Right lung (tissue), 5 donors: Measurements from ENCODE around the gene CACTIN. TPM values are rescaled to one million over a fixed set of nuclear protein-coding genes. Genes with fewer than 3 reads are reported as not detected.
"Not testable (repeated sequence)": the region's sequence is repeated elsewhere in the genome, so short reads cannot be mapped to it uniquely, and the experiment has no call there.

Source experiments
- DNase-seq, 2 donors: peaks; one replicate each; pipeline ENCODE4 v3.0.0-alpha.2; 2013
- polyA plus RNA-seq, 5 donors: library from polyadenylated mRNA; unstranded; fragments of 120-200 nt; gene quantifications; one replicate each; pipeline versions ENCODE4 v1.2.1 to v1.2.3, GENCODE V29; 2013; ENCODE audit warnings: inconsistent platforms in 1 of 5, low replicate concordance in 1 of 5; ENCODE audit not compliant: insufficient read length in 5 of 5, insufficient read depth in 1 of 5

Gene CACTIN
- polyA plus RNA-seq, 5 donors, result 18.4 to 34.7 (median 26.0) TPM

GRCh38 chr19:3648037-3648905 is 21.7 kb upstream of the CACTIN start:
- no peak for DNase-seq

DNA sequence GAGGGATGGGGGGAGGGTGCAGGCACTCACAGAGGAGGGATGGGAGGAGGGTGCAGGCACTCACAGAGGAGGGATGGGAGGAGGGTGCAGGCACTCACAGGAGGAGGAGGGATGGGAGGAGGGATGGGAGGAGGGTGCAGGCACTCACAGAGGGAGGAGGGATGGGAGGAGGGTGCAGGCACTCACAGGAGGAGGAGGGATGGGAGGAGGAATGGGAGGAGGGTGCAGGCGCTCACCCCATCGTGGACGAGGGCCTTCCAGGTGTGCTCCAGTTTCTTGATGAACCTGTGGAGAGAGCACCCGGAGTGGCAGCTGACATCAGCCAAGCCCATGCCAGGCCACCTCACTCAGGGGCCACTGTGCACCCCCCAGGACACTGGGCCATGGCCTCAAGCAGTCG is 20.5 kb upstream of the CACTIN start:
- DNase-seq, result not testable (repeated sequence)

GRCh38 chr19:3646336-3647092 is 19.9 kb upstream of the CACTIN start:
- DNase-seq, result no peak

DNA sequence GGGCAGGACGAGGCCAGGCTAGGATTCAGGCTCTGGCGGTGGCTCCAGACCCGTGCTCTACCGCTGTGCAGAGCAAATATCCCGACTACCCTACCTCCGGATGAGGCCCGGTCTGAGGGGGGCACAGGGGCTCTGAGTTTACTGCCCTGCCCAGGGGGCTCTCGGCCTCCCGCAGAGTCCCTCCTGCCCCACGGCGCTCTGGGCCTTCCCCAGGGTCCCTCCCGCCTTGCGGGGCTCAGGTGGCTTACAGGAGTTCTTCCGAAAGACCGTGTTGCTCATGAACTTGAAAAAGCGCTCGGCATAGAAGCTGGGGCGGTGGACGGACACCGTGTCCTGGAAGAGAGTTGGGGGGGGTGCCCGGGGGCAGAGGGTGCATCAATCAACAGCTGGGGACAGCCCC is 19.1 kb upstream of the CACTIN start:
- DNase-seq, result no peak

GRCh38 chr19:3645067-3645396 is 18.4 kb upstream of the CACTIN start:
- DNase-seq, result no peak

- peak; percentile 18 to 32 for DNase-seq
Measured at GRCh38 chr19:3644351-3645066, 17.9 kb upstream of the CACTIN start.

- no peak for DNase-seq
Measured at GRCh38 chr19:3643674-3644313, 17.2 kb upstream of the CACTIN start.

GRCh38 chr19:3642987-3643673 is 16.5 kb upstream of the CACTIN start:
- no peak for DNase-seq

DNA sequence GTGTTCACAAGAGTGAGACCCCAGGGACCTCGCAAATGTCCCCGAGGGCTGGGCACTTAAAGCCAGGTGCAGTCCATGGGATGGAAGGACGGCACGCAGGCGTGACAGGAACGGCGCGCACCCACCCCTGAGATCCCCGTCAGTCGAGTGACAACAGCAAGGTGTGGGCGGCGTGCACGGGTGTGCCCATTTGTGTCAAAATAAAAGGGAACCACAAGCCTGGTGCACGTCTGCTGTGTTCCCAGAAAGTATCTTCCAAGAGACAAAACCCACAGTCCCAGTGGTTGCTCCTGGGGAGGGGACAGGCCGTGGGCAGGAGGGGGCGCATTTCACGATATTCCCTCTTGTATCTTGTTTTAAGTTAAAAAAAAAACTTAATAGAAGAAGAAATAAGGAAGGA is 15.7 kb upstream of the CACTIN start:
- no peak for DNase-seq

DNA sequence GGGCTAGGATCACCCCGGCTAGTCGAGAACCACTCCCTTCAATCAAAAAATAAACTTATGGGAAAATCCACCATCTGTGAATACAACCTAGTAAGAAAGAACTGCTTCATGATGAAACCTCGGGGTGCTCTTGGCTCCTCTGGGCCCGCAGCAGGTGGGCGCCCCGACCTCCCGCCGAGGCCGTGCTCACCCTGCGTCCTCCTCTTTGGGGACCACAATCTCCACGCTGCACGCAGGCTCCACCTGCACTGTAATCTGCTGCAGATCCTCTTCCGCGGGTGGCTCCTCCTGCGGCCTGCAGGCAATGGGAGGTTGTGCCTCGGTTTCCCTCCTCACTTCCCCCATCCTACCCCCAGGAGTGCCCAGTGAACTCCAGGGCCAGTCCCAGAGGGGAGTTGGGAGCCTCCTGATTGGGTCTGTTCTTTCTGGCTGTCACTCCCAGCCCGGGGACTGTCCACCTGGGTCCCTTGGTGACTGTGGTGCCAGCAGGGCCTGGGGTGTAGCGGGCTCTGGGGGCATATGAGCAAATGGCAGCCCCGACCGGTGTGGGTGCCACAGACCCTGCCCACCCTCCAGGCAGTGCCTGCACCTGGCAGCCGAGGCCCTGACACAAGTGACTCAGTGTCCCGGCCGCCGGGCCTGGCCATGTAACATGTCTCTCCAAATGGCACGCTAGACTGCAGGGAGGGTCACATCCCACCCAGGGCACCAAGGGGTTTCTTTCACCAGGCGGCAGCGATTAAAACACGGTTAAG is 15.1 kb upstream of the CACTIN start:
- no peak for DNase-seq

DNA sequence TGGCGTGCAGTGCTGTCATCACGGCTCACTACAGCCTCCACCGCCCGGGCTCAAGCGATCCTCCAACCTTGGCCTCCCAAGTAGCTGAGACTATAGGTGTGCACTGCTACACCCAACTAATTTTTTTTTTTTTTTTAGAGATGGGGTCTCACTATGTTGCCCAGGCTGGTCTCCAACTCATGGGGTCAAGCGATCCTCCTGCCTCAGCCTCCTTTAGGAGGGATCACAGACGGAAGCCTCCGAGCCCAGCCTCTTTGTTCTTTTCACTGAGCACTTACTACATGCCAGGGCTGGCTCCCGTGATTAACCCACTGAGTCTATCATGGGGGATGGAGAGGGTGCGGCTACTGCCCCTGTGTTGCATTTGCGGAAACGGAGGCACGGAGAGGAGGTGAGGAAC is 12.9 kb upstream of the CACTIN start:
- no peak for DNase-seq

DNA sequence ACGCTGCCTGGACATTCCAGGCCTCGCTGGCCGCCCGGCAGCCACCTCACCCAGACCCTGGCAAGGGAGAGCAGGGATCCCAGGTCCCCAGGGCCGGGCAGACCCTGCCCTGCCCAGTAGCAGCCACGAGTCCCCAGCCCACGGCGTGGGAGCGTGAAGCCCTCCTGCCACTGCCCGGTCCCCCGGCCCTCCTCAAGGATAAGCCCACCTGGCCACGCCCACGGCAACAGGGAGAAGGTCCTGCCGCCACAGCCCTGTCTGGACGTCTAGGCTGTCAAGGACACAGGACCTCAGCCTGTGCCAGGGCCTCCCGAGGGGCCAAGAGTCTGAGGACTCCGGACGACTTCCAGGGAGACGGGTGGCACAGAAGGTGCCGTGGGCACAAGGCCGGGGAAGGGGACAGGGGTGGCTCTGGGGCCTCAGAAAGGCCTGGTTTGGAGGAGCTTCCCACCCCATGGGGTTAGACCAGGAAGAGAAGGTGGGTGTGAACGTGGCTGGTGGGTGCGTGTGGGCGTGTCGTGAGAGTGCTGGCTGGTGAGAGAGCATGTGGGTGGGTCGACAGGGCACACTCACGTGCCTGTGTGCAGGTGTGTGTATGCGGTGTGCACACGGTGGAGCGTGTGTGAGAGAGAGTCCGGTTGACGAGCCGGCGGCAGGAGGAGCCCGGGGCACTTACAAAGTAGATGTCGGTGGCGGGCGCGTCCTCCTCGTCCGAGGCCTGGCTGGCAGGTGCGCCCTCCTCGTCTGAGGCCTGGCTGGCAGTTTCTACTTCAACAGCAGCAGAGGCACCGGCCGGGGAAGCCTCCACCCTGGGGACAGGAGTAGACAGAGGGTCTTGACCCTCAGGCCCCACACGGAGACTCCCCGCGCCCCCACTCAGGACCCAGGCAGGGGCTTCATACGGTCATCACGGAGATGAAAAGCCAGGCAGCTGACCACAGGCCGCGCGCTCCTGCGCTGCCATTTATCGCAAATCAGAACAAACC is 11.9 kb upstream of the CACTIN start:
- DNase-seq, result no peak

GRCh38 chr19:3637621-3638020 is 11.0 kb upstream of the CACTIN start:
- no peak for DNase-seq

DNA sequence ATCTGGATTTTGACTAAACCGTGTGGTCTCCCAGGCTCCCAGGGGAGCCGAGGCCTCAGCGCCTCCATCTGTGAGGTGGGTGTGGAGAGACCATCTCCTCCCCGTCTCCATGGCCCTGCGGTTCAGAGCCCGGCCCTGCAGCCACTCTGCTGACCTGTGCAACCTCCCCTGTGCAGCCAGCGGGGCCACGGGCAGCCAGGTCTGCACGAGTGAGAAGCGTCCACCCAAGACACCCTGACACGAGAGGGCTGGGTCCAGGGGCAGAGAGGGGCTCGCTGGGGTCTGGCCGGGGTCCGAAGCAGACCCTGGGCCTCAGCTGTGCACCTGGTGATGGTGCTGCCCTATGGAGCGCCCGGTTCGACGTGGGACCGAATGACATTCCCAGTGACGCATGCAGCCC is 10.4 kb upstream of the CACTIN start:
- no peak for DNase-seq

- DNase-seq, result no peak
Measured at GRCh38 chr19:3636506-3636905, 9.9 kb upstream of the CACTIN start.

- DNase-seq, result no peak
Measured at GRCh38 chr19:3634496-3635045, 8.0 kb upstream of the CACTIN start.

DNA sequence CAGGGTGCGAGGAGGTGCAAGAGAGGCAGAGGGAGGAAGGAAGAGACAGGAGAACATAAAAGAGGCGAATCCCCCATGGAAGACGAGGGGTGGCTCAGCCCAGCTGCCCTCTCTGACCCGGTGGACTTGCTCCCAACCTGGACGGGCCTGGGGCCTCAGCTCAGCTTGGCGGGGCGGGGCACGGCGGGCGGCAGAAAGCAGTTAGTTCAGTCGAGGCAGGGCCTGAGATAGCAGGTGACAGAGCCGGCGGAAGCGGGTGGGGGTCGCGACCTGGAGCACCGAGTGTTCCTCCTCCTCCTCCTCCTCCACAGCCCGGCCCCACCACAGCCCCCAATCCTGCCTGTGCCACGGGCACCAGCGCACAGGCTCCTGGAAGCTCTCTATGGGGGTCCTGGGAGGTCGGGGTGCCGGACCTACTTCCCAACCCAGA is 7.0 kb upstream of the CACTIN start:
- DNase-seq, result no peak

GRCh38 chr19:3632739-3633558 is 6.4 kb upstream of the CACTIN start:
- DNase-seq, result no peak
